Osteoblast (primary cell): Measurements from ENCODE around the gene AOC3. TPM values are rescaled to one million over a fixed set of nuclear protein-coding genes. Genes with fewer than 3 reads are reported as not detected.

Source experiments
- DNase-seq: peaks from one replicate; pipeline ENCODE4 v3.0.0; 2011; ENCODE audit warnings: low spot score, mixed read lengths; ENCODE audit not compliant: insufficient read length; ENCODE audit errors: missing footprints
- H2AFZ ChIP-seq: 2 replicates; pipeline ENCODE4 v1.6.0; 2011; ENCODE audit warnings: mild to moderate bottlenecking, low read length
- H3K27ac ChIP-seq: 2 replicates; pipeline ENCODE4 v1.5.1; 2011; ENCODE audit warnings: mild to moderate bottlenecking, low read depth, low read length, moderate library complexity
- H3K27me3 ChIP-seq: 2 replicates; pipeline ENCODE4 v1.6.0; 2012; ENCODE audit warnings: mild to moderate bottlenecking, control low read depth, inconsistent platforms, low read length, moderate library complexity; ENCODE audit not compliant: insufficient read depth
- H3K36me3 ChIP-seq: 2 replicates; pipeline ENCODE4 v1.5.1; 2011; ENCODE audit warnings: mild to moderate bottlenecking, low read length, control low read depth, moderate library complexity; ENCODE audit not compliant: insufficient read depth
- H3K4me1 ChIP-seq: 2 replicates; pipeline ENCODE4 v1.5.1; 2011; ENCODE audit warnings: mild to moderate bottlenecking, low read length, control low read depth, moderate library complexity; ENCODE audit not compliant: insufficient read depth
- H3K4me2 ChIP-seq: 2 replicates; pipeline ENCODE4 v1.6.0; 2011; ENCODE audit warnings: mild to moderate bottlenecking, low read length; ENCODE audit not compliant: insufficient read depth
- H3K4me3 ChIP-seq: fragments of 200-600 bp; sonication (generic); 3 replicates; pipeline ENCODE4 v1.5.1; 2012; ENCODE audit warnings: mild to moderate bottlenecking, low read length, inconsistent platforms; ENCODE audit not compliant: insufficient read depth
- H3K79me2 ChIP-seq: 2 replicates; pipeline ENCODE4 v1.6.0; 2012; ENCODE audit warnings: mild to moderate bottlenecking, low read length, control low read depth, inconsistent platforms; ENCODE audit not compliant: insufficient read depth
- H3K9me3 ChIP-seq: 2 replicates; pipeline ENCODE4 v1.5.1; 2011; ENCODE audit warnings: low read depth, low read length, control low read depth
- H4K20me1 ChIP-seq: 2 replicates; pipeline ENCODE4 v1.6.0; 2012; ENCODE audit warnings: mild to moderate bottlenecking, low read length, control low read depth; ENCODE audit not compliant: insufficient read depth
- total RNA-seq: library from RNA; depleted of rRNA; stranded (reverse); fragments of >200 nt; gene quantifications from 2 replicates; pipeline ENCODE4 v1.2.3, GENCODE V29; 2012
- TF ChIP-seq, protein P1 (sequence below): IDR thresholded peaks from 2 replicates; pipeline ENCODE4 v1.5.1; 2011; ENCODE audit warnings: mild to moderate bottlenecking, low read depth, low read length, moderate library complexity; ENCODE audit errors: extremely low read depth

AOC3 gene
- total RNA-seq, 1 donor = not detected

DNA sequence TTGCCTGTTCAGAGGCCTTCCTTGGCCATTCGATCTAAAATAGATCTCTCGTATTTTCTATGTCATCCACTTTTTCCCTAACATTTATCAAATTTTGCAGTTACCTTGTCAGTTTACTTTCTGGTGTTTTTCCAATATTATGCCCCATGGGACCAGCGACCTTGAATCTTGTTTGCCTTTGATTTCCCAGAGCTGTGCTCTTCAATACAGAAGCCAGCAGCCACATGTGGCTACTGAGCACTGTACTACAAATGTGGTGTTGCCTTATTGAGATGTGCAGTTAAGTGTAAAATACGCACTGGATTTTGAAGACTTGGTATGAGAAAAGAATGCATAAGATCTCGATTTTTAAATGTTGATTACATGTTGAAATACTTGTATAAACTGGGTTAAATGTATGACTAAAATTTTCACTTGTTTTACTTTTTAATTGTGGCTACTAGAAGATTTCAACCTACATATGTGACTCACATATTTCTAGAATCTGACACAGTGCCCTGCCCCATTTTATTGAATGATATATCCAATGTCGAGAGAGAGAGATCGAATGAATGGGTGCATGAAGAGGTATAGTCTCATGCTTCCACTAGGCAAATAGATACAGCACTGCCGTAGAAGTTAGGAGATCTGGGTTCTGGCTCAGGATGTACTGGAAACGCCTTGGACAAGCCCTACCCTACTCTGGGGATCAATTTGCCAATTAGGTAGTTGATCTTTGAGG is 18.6 kb upstream of the AOC3 start:
- DNase-seq = peak; percentile 85

DNA sequence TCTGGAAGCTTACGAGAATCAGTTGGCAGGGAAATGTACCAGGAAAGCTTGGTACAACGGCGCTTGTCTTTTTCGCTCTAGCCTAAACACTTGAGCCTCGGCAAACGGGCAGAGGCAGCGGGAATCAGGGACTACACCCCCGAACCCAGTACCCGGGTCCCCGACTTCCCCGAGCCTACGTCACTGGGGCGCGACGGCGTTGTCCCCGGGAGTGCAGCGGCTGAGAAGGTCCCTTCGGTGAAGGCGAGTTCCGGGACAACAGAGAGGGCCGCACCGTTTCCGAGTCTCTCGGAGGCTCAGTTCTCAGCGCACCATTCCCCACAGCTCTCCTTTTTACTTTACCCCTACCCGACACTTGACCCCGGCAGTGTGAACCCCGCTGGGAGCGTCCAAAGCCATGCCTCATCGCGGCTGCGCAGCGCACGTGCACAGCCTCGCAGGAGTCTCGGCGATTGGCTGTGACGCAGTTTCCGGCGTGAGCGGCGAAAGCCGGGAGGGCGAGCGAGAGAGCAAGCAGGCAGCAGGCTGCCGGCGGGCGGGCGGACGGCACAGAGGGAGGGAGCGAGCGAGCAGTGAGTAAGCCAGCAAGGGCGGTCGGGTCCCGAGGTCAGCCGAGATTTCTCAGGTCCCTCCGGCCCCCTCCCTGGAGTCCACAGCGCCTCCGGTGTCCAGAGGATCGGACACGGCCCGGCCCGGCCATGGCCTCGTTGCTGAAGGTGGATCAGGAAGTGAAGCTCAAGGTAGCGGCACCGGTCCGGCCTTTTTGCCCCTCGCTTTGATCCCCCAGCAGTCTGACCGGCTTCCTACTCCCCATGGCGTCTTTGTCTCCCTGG is 17.8 kb upstream of the AOC3 start, which contains the start of gene PSME3:
PSME3 (plus strand) TSS at position 464 of the 833 bp plus-strand sequence; CDS start at position 699, 235 bp downstream.
- H3K4me3 ChIP-seq = peak within 1 kb of the TSS; percentile 99
- H4K20me1 ChIP-seq = peaks cover 13% of the 10 kb centered on the region
- H3K36me3 ChIP-seq = peaks cover 34% of the 10 kb centered on the region
- no peaks in the 10 kb centered on the region for H3K27me3 ChIP-seq
- DNase-seq = peak; percentile 97
- H3K4me1 ChIP-seq = peaks cover 10% of the 10 kb centered on the region
- TF ChIP-seq, protein P1, sequence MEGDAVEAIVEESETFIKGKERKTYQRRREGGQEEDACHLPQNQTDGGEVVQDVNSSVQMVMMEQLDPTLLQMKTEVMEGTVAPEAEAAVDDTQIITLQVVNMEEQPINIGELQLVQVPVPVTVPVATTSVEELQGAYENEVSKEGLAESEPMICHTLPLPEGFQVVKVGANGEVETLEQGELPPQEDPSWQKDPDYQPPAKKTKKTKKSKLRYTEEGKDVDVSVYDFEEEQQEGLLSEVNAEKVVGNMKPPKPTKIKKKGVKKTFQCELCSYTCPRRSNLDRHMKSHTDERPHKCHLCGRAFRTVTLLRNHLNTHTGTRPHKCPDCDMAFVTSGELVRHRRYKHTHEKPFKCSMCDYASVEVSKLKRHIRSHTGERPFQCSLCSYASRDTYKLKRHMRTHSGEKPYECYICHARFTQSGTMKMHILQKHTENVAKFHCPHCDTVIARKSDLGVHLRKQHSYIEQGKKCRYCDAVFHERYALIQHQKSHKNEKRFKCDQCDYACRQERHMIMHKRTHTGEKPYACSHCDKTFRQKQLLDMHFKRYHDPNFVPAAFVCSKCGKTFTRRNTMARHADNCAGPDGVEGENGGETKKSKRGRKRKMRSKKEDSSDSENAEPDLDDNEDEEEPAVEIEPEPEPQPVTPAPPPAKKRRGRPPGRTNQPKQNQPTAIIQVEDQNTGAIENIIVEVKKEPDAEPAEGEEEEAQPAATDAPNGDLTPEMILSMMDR = no peak
- peak within 1 kb of the TSS; percentile 88 for H3K27ac ChIP-seq
- peak within 1 kb of the TSS; percentile 79 for H3K4me2 ChIP-seq
- no peaks in the 10 kb centered on the region for H3K9me3 ChIP-seq
- H3K79me2 ChIP-seq = peaks cover 38% of the 10 kb centered on the region
- peak within 1 kb of the TSS; percentile 96 for H2AFZ ChIP-seq

More for the DNA sequence above, 18.6 kb upstream of the AOC3 start:
- peaks cover 34% of the 10 kb centered on the region for H3K79me2 ChIP-seq
- H4K20me1 ChIP-seq = peaks cover 11% of the 10 kb centered on the region
- peak overlapping the region; percentile 96 for H2AFZ ChIP-seq
- peak overlapping the region; percentile 79 for H3K4me2 ChIP-seq
- no peaks in the 10 kb centered on the region for H3K9me3 ChIP-seq
- H3K27ac ChIP-seq = peak overlapping the region; percentile 88
- peaks cover 10% of the 10 kb centered on the region for H3K4me1 ChIP-seq
- peak overlapping the region; percentile 99 for H3K4me3 ChIP-seq
- TF ChIP-seq, protein P1 = no peak
- H3K36me3 ChIP-seq = peaks cover 26% of the 10 kb centered on the region
- no peaks in the 10 kb centered on the region for H3K27me3 ChIP-seq

DNA sequence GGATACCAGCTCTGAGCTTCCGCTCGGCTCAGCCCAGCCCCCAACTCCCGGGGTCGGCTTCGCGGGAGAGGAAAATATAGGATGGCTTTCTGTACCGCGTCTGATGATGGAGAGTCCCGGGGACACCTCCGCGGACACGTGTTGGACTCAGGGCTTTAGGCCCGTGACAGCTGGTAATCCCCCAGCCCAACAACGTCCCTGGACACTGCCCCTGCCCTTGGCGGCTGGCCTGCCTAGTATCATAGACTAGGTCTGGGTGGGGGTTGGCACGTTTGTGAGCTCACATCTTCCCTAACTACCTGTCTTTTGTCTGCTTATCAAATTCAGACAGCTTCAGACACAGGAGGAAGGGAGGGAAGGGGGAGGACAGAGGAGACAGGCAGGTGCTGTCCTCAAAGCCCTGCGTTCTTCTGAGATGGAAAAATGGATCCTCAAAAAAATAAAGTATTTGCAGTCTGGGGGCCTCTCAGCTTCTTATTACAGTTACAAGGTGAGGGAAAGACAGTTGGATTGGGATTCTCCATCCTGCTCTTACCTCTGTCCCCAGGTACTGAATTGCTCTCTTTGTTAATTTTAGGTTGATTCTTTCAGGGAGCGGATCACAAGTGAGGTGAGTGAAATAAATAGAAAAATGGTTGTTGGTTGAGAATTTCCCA is 17.1 kb upstream of the AOC3 start:
- TF ChIP-seq, protein P1 = no peak
- Histone ChIP-seq H3K27me3 (no peaks in the 10 kb centered on the region), H3K79me2 (peaks cover 38% of the 10 kb centered on the region), H3K4me1 (peaks cover 10% of the 10 kb centered on the region), H4K20me1 (peaks cover 13% of the 10 kb centered on the region), H3K4me3 (peak overlapping the region; percentile 99), H2AFZ (peak overlapping the region; percentile 96), H3K4me2 (peak overlapping the region; percentile 79), H3K9me3 (no peaks in the 10 kb centered on the region), H3K27ac (peak overlapping the region; percentile 88), H3K36me3 (peaks cover 41% of the 10 kb centered on the region)
- DNase-seq = no peak
